MCF 10A (cell line): ENCODE results near the gene MSI2. TPM values are rescaled to one million over a fixed set of nuclear protein-coding genes. Genes with fewer than 3 reads are reported as not detected.

ENCODE experiments used
- BruUV-seq: library from RNA; stranded (reverse); fragments of 400-500 nt; replicated peaks from 2 replicates; lab custom pipeline; 2021; lab: Mats Ljungman, UMichigan
- CTCF ChIA-PET: fragments of 300-600 bp; sonication (Branson Sonifier 250); formaldehyde crosslinking; extraction: SDS; loops from one replicate; lab custom pipeline; 2021; ENCODE audit warnings: antibody characterized with exemption, inconsistent platforms; lab: Yijun Ruan, JAX
- POLR2A ChIA-PET: fragments of 300-600, 350-650 bp; sonication (Branson Sonifier 250); formaldehyde crosslinking; extraction: SDS; loops from one replicate; lab custom pipeline; 2020; ENCODE audit warnings: antibody characterized with exemption, inconsistent platforms; lab: Yijun Ruan, JAX
- DNase-seq: peaks from one replicate; pipeline ENCODE4 v3.0.0-alpha.2; 2018; ENCODE audit not compliant: unreplicated experiment
- H3K27ac Mint-ChIP-seq: one replicate; pipeline ENCODE4 v1.8.0; 2022; ENCODE audit warnings: mild to moderate bottlenecking, low read depth, mixed read lengths; ENCODE audit not compliant: unreplicated experiment
- H3K27me3 Mint-ChIP-seq: one replicate; pipeline ENCODE4 v1.8.0; 2022; ENCODE audit warnings: mixed read lengths; ENCODE audit not compliant: insufficient read depth, unreplicated experiment
- H3K36me3 Mint-ChIP-seq: one replicate; pipeline ENCODE4 v1.8.0; 2022; ENCODE audit warnings: mild to moderate bottlenecking, moderate library complexity, mixed read lengths; ENCODE audit not compliant: insufficient read depth, unreplicated experiment
- H3K4me1 Mint-ChIP-seq: one replicate; pipeline ENCODE4 v1.8.0; 2022; ENCODE audit warnings: mixed read lengths; ENCODE audit not compliant: insufficient read depth, unreplicated experiment
- H3K4me3 Mint-ChIP-seq: one replicate; pipeline ENCODE4 v1.8.0; 2022; ENCODE audit warnings: mild to moderate bottlenecking, moderate library complexity, mixed read lengths; ENCODE audit not compliant: unreplicated experiment
- H3K9me3 Mint-ChIP-seq: one replicate; pipeline ENCODE4 v1.8.0; 2022; ENCODE audit warnings: mixed read lengths; ENCODE audit not compliant: unreplicated experiment
- intact Hi-C: fragments of 100-400 bp; cut with micrococcal nuclease; formaldehyde crosslinking; loops from 2 replicates; pipeline ENCODE4 v1.14.1; 2022
- total RNA-seq: library from RNA; stranded (reverse); gene quantifications from 2 replicates; pipeline ENCODE4 v1.2.3, GENCODE V29; 2022
- TF ChIP-seq, protein P1 (sequence below): fragments of 200-600 bp; IDR thresholded peaks from one replicate; pipeline ENCODE4 v1.8.0; 2022; ENCODE audit warnings: antibody characterized with exemption, mild to moderate bottlenecking; ENCODE audit not compliant: unreplicated experiment

MSI2 gene
- total RNA-seq, 1 experiment from 2014 or later = 60.6 TPM

DNA sequence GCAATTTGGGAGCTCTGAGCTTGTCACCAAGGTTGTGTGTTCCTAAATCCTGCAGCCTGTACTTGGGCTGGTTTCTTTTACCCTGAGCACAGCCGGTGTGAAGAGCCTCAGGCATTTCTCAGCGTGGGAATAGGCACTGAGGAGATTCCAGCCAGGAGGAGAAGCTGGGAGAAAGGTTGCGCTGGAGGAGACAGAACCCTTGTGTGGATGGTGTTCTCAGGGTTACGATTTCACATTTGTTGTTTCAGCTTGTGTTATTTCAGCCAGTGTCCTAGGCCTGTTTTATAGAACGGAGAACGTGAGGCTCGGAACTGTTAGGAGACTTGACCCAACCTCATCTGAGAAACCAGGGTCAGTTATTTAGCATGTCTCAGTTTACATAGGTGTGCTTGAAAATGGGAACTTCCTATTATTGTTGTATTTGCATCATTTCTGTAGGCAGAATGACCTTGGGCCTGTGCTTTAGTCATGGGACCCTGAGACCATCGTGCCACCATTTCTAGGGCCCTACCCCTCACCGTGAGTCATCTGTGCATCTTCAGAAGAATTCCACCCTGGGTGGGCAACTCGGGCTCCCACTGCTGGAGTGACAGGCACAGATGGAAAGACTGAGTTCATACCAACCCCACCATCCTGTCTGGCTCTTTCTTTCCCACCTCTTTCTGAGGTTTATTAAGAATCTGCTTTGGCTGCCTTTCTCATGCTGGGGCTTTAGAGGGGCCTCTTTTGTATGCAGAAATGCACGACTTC lies 134.9 kb downstream of the MSI2 start:
- Mint-ChIP-seq H3K4me3 (no peak overlapping the region), H3K4me1 (no peaks in the 10 kb centered on the region), H3K36me3 (peaks cover 36% of the 10 kb centered on the region), H3K27me3 (no peaks in the 10 kb centered on the region), H3K27ac (no peak overlapping the region), H3K9me3 (peaks cover 9% of the 10 kb centered on the region)
- no TSS peak for BruUV-seq
- TF ChIP-seq, protein P1, sequence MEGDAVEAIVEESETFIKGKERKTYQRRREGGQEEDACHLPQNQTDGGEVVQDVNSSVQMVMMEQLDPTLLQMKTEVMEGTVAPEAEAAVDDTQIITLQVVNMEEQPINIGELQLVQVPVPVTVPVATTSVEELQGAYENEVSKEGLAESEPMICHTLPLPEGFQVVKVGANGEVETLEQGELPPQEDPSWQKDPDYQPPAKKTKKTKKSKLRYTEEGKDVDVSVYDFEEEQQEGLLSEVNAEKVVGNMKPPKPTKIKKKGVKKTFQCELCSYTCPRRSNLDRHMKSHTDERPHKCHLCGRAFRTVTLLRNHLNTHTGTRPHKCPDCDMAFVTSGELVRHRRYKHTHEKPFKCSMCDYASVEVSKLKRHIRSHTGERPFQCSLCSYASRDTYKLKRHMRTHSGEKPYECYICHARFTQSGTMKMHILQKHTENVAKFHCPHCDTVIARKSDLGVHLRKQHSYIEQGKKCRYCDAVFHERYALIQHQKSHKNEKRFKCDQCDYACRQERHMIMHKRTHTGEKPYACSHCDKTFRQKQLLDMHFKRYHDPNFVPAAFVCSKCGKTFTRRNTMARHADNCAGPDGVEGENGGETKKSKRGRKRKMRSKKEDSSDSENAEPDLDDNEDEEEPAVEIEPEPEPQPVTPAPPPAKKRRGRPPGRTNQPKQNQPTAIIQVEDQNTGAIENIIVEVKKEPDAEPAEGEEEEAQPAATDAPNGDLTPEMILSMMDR = no peak
- ChIA-PET CTCF (no interaction called here), POLR2A (no interaction called here)
- no peak for DNase-seq
- intact Hi-C loops = no loop called here

DNA sequence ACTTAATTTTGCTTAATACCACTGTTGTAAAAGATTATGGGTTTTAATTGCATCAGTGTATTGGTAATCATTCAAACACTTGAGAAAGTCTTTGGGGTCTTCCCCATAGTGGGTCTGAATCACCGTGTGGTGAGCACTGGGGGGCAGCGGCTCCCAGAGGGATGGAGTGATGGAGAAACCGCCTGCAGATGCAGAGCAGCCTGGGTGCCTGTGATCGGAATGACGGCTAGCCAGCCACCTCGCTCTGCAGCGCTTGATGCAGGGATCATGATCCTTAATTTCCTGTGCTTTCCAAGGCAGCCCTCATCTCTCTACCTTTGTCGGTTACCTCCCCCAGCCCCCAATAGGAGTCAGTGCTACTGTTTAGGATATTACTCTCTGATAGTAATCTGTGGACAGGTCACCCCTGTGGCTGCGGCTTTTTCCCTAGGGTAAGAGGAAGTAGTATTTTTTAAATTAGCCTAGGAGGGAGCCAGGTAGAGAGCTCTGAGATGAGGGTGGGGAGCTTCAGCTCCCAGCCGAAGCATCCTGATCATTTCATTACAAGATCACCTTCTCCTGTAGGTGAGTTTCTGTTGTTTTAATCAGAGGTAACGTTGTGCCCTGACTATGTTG lies 135.6 kb downstream of the MSI2 start:
- H3K27me3 Mint-ChIP-seq = no peaks in the 10 kb centered on the region
- peaks cover 8% of the 10 kb centered on the region for H3K9me3 Mint-ChIP-seq
- no peaks in the 10 kb centered on the region for H3K4me1 Mint-ChIP-seq
- POLR2A ChIA-PET = no interaction called here
- H3K27ac Mint-ChIP-seq = no peak overlapping the region
- TF ChIP-seq, protein P1 = no peak
- no peak for DNase-seq
- no peak overlapping the region for H3K4me3 Mint-ChIP-seq
- CTCF ChIA-PET = interaction anchor here (0.6 kb wide), 1 partner anchor 11 kb away, joined by 3 read pairs; no protein-coding TSS in a partner anchor
- intact Hi-C loops = no loop called here
- H3K36me3 Mint-ChIP-seq = peaks cover 40% of the 10 kb centered on the region
- BruUV-seq = no TSS peak

DNA sequence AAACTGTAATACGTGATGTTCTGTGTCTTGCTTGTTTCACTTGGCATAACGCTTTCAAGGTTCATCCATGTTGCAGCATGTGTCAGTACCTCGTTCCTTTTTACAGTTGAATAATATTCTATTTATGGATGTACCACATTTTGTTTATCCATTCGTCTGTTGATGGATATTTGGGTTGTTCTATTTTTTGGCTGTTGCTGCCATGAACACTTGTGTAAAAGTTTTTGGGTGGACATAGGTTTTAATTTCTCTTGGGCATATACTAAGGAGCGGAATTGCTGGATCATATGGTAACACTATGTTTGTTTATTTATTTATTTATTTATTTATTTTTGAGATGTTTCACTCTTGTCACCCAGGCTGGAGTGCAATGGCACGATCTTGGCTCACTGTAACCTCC lies 137.0 kb downstream of the MSI2 start:
- Mint-ChIP-seq H3K36me3 (peaks cover 40% of the 10 kb centered on the region), H3K27me3 (no peaks in the 10 kb centered on the region), H3K4me3 (no peak overlapping the region), H3K27ac (no peak overlapping the region), H3K4me1 (no peaks in the 10 kb centered on the region), H3K9me3 (no peaks in the 10 kb centered on the region)
- ChIA-PET CTCF (no interaction called here), POLR2A (interaction anchor here (0.6 kb wide), 1 partner anchor 33 kb away, joined by 4 read pairs; no protein-coding TSS in a partner anchor)
- no TSS peak for BruUV-seq
- TF ChIP-seq, protein P1 = no peak
- DNase-seq = no peak
- intact Hi-C loops = no loop called here

DNA sequence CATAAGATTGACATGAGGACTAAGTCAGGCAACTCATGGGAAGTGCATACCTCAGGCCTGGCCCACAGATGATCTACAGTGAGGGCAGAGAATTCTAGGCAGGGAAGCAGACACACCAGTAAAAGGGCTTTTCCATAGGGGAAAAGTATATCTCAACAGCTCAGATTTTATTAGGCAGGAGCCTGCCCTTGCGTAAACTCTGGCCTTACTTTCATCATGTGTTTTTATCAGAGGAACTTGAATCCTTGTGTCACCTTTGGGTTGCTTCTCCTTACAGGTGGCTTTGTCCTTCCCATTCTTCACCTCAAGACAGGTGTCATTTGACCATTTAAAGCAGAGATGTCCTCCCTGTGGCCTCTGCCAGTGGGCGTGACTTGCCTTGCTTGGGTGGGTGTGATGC lies 138.1 kb downstream of the MSI2 start:
- no TSS peak for BruUV-seq
- intact Hi-C loops = loop anchor here (2.0 kb wide), 1 partner anchor 18 kb away; no protein-coding TSS in a partner anchor
- TF ChIP-seq, protein P1 = no peak

More for the DNA sequence above, 138.1 kb downstream of the MSI2 start:
- CTCF ChIA-PET = no interaction called here
- H3K27ac Mint-ChIP-seq = no peak overlapping the region
- DNase-seq = no peak
- H3K36me3 Mint-ChIP-seq = peaks cover 36% of the 10 kb centered on the region
- POLR2A ChIA-PET = interaction anchor here (0.6 kb wide), 1 partner anchor 9 kb away, joined by 3 read pairs; no protein-coding TSS in a partner anchor
- H3K9me3 Mint-ChIP-seq = no peaks in the 10 kb centered on the region
- no peaks in the 10 kb centered on the region for H3K4me1 Mint-ChIP-seq
- H3K27me3 Mint-ChIP-seq = no peaks in the 10 kb centered on the region
- no peak overlapping the region for H3K4me3 Mint-ChIP-seq
